ENCODE data around the gene MLLT11.

- TF ChIP-seq POLR2A (IDR thresholded peaks at IDR 0.05; ENCODE audit: low read depth, low read length) (no peak), POLR2AphosphoS5 (IDR thresholded peaks at IDR 0.05; ENCODE audit: low read depth, low read length) (no peak), TAF1 (IDR thresholded peaks at IDR 0.05; ENCODE audit: borderline replicate concordance, low read depth, low read length) (no peak)
These were observed 25.0 kb upstream of the MLLT11 start for GRCh38 chr1:151035167-151035566.

Data from GM12892 (cell line).